HG03175 (cell line): ENCODE data around the gene TTC13.
A peak's percentile ranks its signal among the peaks of the same experiment; 100 is the strongest.
"Not testable (repeated sequence)": the region's sequence is repeated elsewhere in the genome, so short reads cannot be mapped to it uniquely, and the experiment has no call there.

ENCODE experiments used
- ATAC-seq: cut with Tn5 transposase; IDR thresholded peaks from one replicate; pipeline ENCODE4 v1.9.1; 2021; ENCODE audit warnings: mild to moderate bottlenecking, moderate library complexity; ENCODE audit not compliant: unreplicated experiment

The TTC13 gene

GRCh38 chr1:230992100-230992774 is 13.6 kb upstream of the TTC13 start:
- ATAC-seq: no peak

- no peak for ATAC-seq
Measured at GRCh38 chr1:230987448-230987847, 8.8 kb upstream of the TTC13 start.

GRCh38 chr1:230986976-230987375 is 8.3 kb upstream of the TTC13 start:
- ATAC-seq: no peak

GRCh38 chr1:230985711-230986110 is 7.0 kb upstream of the TTC13 start:
- ATAC-seq: no peak

- not testable (repeated sequence) for ATAC-seq
Measured at GRCh38 chr1:230984622-230985515, 6.2 kb upstream of the TTC13 start.

- ATAC-seq: no peak
Measured at GRCh38 chr1:230983811-230984210, 5.2 kb upstream of the TTC13 start.

GRCh38 chr1:230982696-230983095 is 4.0 kb upstream of the TTC13 start:
- no peak for ATAC-seq

GRCh38 chr1:230979952-230980351 is 1.3 kb upstream of the TTC13 start:
- no peak for ATAC-seq

GRCh38 chr1:230979389-230979716 is 692 bp upstream of the TTC13 start:
- no peak for ATAC-seq

GRCh38 chr1:230977761-230978490 is 735 bp downstream of the TTC13 start:
- peak; percentile 12 for ATAC-seq

- ATAC-seq: no peak
Measured at GRCh38 chr1:230976825-230977747, 1.6 kb downstream of the TTC13 start.

GRCh38 chr1:230976360-230976759 is 2.3 kb downstream of the TTC13 start:
- ATAC-seq: no peak

GRCh38 chr1:230975636-230976035 is 3.0 kb downstream of the TTC13 start:
- ATAC-seq: no peak

GRCh38 chr1:230972855-230973271 is 5.8 kb downstream of the TTC13 start:
- peak; percentile 82 for ATAC-seq

- no peak for ATAC-seq
Measured at GRCh38 chr1:230971771-230972170, 6.9 kb downstream of the TTC13 start.

- no peak for ATAC-seq
Measured at GRCh38 chr1:230970432-230970831, 8.2 kb downstream of the TTC13 start.

- no peak for ATAC-seq
Measured at GRCh38 chr1:230966358-230966873, 12.2 kb downstream of the TTC13 start.

GRCh38 chr1:230965535-230965934 is 13.1 kb downstream of the TTC13 start:
- no peak for ATAC-seq

- ATAC-seq: no peak
Measured at GRCh38 chr1:230964896-230965295, 13.8 kb downstream of the TTC13 start.

- ATAC-seq: no peak
Measured at GRCh38 chr1:230958370-230958769, 20.3 kb downstream of the TTC13 start.
